NCI-H345 (cell line): Measurements from ENCODE around the gene KNDC1.

Experiments
- DNase-seq: peaks from one replicate; lab custom pipeline; 2025; lab: John Stamatoyannopoulos, UW

The KNDC1 gene

DNA sequence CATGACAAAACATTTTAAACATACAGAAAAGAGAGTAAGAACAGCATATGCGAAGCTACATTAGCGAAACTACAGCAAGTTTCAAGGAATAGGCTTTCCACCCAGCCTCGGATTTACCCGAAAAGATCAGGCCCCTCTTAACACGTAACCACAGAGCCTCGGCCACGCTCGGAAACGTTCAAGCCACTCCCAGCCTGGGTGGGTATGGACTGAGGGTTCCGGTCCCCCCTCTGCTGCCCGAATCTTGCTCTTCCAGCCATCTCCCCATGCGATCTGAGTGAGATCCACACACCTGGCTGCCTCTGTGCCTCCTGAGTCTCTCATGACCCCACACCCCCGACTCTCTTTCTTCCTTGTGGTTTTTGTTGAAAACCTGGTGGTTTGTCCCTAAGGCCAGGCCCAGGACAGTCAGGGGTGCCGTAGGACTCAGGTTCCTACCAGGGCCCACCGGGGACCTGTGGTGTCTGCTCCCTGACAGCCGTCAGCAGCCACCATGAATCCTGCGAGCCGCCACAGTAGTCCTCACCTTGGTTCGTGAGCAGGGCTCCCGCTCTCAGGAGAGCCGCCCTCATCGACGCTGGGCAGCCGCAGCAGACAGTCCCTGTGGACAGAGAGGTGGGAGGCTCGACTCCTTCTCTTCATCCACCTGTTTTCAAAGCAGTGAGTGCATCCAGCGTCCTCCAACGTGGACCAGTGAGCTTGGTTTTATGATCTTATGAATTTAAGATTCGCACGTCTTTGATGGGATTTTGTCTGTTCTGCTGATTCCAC is 18.5 kb downstream of the KNDC1 start:
- DNase-seq, result no peak

DNA sequence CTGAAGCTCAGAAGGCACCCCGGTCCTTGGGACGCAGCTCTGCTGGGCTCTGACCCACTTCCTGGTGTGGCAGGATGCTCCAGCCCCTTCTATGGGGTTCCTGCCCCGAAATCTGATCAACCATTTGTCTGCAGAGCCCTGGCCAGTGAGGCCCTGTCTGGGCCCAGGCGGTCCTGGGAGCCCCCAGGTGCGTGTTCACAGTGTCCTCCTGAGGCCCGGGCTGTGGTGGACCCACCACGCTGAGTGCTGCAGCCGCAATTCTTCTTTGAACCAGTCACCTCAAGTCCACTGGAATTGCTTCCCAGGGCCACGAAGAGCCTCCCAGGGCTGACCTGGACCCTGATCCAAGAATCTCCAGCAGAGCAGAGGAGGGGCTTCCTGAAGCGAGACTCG is 19.1 kb downstream of the KNDC1 start:
- DNase-seq, result no peak

DNA sequence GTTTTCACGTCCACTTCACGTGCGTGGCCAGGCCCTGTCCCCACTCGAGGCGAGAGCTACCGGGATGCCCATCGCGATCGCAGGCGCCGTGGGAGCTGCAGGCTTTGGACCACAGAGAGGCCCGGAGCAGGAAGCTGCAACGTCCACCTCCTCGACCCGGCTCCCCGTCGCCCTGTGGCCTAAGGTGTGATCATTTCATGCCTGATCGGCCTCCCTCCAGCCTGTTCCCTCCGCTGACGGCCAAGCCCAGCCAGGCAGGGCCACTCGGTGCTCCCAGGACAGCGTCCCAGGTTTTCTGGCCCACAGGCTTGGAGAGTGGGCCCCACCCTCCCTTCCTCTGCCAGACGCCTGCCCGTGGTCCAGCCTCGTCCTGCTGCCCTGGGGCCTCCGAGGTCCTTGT is 19.6 kb downstream of the KNDC1 start:
- DNase-seq, result no peak

- no peak for DNase-seq
Measured at GRCh38 chr10:133180192-133180964, 20.4 kb downstream of the KNDC1 start.

DNA sequence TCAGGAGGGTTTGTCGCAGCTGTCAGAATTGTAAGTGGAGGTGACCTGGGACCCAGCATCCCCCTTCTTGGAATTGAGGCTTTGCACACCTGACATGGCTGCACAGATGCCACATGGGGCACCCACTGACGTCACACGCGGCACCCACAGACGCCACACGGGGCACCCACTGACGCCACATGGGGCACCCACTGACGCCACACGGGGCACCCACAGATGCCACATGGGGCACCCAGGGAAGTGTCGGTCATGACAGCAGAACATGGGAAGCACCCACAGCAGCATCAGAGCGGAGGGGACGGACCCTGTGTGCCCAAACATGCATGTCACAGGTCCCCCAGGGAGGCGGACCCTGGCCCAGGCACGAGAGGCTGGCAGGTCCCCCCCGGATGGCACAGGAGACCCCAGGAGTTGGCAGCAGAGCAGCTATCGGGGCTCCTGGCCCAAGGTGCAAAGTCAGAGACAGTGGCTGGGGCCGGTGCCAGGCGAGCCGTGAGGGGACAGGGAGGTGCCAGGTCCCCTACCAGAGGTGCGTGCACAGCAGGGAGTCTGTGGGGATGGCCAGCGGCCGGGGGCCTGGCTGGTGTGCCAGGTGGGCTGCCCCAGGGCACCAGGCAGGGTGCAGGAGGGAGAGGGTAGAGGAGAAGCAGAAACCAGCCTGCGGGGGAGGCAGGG is 21.1 kb downstream of the KNDC1 start:
- DNase-seq, result no peak

GRCh38 chr10:133182190-133182589 is 22.2 kb downstream of the KNDC1 start:
- DNase-seq, result no peak

DNA sequence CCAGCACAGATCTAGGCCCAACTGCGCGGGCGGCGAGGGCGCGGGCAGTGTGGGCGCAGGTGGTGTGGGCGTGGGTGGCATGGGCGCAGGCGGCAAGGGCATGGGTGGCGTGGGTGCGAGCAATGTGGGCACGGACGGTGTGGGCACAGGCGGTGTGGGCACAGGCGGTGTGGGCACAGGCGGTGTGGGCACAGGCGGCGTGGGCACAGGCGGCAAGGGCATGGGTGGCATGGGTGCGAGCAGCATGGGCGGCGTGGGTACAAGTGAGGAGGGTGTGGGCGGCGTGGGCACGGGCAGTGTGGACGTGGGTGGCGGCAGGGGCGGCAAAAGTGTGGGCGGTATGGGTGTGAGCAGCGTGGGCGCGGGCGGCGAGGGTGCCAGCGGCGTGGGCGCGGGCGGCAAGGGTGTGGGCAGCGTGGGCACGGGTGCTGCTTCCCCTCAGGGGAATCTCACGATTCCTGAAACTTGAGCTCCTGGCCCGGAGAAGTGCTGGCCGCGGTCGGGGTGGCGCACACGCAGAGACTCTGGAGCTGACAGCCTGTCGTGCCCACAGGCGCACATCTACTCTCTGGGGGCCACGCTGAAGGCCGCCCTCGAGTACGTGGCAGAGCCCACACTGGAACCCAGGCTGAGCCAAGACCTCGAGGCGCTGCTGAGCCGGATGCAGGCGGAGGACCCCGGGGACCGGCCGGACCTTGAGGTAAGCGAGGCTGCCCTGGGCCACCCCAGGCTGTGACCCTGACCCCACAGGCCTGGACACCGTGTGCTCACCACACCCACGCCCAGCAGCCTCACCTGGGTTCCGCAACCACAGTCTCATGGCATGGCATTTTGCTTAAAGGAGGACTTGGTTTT is 23.0 kb downstream of the KNDC1 start:
- DNase-seq, result no peak

GRCh38 chr10:133183646-133184378 is 23.8 kb downstream of the KNDC1 start:
- DNase-seq, result no peak

DNA sequence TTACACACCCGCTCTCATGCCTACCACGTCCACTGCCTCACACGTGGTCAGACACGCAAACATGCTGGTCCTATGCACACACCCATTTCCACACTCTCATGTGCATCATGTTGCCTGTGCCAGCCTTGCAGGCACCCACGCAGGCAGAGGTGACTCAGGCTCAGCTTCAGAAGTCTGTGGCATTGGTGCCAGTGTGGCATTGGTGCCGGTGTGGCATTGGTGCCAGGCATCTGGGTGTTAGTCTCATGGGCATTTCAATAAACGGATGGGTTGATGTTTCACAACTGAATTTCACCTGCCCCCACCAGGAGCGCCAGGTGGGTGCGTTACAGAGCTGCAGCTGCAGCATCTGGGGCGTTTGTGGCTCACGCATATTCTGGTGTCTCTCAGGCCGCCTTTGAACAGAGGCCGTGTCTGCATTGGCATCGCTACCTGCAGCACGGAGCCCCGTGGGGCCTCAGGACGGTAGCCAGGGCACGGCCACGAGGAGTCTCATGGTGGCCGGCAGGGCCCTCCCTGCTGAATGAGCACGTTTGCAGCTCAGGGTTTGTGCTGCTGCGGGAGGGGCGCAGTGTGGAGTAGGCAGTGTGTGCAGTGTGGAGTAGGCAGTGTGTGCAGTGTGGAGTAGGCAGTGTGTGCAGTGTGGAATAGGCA is 24.7 kb downstream of the KNDC1 start:
- no peak for DNase-seq

DNA sequence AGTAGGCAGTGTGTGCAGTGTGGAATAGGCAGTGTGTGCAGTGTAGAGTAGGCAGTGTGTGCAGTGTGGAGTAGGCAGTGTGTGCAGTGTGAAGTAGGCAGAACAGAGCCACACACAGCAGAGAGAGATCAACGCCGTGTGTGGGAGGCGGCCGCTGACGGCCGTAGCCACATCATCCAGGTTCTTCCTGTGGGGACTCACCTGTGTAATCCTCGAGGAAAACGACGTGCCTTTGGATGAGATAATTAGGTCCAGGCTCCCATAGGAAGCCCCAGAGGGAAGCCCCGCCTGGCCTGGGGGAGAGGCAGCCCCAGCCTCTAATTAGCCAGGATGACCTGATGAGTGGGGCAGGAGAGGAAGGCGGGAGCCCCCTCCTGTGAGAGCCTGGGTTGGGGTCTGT is 25.4 kb downstream of the KNDC1 start:
- no peak for DNase-seq

DNA sequence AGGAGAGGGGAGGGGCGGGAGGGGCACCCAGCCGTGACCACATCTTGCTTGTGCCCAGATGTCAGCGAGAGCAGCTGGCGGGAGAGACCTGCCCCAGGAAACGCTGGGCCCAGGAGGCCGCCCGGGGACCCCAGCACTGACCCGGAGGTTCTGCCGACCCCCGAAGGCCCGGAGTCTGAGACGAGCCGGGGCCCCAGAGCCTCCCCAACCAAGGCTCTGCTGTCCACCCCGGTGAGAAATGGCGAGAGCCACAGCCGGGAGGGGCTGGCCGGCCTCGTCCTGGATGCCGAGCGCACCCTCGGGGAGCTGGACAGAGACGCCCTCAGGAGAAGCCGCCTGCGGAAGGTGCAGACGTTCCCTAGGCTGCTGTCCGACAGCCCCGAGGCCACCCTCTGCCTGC is 25.9 kb downstream of the KNDC1 start:
- DNase-seq, result no peak

DNA sequence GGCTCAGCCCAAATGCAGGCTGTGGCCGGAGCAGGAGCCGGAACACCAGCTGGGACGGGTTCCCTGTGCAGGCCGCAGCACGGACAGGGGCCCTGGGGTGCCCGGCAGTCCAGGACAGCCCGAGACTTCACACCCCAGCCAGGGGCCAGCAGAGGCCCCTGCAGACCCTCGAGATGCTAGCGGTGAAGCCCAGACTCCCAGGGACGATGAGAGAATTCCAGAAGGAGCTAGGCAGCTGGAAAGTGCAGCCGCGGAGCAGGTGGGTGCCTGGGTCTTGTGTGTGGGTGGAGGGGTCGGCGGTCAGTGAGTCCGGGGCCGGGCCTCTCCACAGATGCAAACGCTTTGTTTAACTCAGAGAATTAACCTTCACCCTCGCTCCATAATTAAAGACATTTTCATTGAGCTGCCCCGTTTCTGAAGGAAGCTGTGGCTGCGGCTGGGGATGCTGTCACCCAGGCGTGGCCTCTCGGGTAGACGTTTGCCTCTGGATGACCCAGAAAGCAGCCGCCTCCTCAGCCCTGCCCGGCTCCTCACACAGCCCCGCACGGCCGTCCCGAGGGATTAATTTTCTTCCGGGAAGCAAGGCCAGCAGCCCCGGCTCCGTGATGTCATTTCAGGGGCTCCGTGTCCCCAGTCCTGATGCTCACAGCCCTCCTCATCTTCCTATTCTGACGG is 26.5 kb downstream of the KNDC1 start:
- DNase-seq, result no peak

GRCh38 chr10:133187091-133187905 is 27.3 kb downstream of the KNDC1 start:
- no peak for DNase-seq

DNA sequence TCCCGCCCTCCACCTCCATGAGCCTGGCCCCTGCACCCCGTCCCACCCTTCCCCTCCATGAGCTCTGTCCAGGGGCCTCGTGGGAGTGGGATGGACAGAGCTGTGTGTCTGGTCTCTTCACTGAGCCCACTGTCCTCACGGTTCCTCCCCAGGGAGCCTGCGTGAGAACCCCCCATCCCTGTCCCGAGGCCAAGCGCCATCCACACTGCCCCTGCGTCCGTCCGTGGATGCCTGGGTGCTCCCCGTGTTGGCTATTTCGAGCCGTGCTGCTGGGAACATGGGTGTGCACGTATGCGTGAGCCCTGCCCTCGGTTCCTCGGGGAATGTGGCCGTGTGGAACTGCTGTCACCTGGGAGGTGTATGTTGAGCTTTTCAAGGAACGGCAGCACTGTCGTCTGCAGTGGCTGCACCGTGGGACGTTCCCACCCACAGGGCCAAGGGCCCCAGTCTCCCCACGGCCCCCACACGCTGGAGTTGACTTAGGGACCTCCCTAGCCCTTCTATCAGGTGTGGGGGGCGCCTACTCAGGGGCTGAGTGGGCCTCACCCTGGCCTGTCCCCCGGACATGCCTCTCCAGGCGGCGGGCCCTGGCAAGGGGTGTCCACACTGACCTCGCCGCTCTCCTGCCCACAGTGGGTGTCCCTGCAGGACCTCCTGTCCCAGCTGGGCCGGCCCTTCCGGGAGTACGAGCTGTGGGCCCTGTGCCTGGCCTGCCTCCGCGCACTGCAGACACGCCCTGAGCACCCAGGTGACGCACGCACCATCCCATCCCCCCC is 28.1 kb downstream of the KNDC1 start:
- no peak for DNase-seq

GRCh38 chr10:133189256-133189655 is 29.2 kb downstream of the KNDC1 start:
- no peak for DNase-seq

GRCh38 chr10:133189726-133190125 is 29.7 kb downstream of the KNDC1 start:
- DNase-seq, result no peak

DNA sequence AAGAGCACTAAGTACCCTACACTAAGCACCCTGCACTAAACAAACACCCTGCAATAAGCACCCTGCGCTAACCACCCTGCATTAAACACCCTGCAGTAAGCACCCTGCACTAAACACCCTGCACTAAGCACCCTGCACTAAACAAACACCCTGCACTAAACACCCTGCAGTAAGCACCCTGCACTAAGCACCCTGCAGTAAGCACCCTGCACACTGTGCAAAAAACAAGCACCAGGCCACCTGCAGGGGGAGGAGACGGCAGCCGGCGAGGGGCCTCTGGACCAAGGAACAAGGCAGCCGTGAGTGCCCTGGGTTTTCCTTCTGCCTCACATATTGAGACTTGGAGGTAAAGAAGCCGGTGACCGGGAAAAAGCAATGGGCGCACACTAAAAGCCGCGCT is 30.2 kb downstream of the KNDC1 start:
- DNase-seq, result no peak

DNA sequence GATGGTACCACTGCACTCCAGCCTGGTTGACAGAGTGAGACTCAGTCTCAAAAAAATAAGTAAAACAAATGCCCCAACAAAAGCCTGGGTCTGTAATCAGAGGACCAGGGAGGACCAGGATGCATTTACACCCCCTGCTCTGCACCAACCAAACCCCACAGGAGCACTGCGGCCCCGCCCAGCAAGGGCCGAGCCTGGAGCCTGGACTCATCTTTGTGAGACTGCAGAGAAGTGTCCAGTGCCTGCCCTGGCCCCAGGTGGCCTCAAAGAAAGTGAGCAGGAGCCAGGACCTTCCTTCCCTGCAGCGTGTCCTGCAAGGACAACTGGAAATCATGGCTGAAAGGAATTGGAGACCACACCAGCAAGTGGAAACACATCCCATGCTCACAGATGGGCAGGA is 31.6 kb downstream of the KNDC1 start:
- no peak for DNase-seq

DNA sequence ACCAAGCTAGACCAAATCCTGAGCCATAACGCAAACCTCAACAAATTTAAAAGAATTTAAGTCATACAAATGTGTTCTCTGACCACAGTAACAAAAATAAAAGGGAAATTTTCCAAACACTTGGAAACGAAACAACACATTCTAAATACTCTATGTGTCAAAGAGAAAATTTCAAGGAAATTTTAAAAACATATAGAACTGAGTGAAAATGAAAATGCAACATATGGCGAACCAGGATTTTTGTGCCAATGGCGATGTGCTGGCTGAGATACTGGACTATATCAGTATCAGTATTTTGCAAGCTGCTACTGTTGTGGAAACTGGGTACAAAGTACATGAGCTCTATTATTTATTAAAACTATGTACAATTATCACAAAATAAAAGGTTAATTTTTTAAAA is 34.1 kb downstream of the KNDC1 start:
- DNase-seq, result no peak
